ENCODE data around the gene NRXN3. TPM values are rescaled to one million over a fixed set of nuclear protein-coding genes. Genes with fewer than 3 reads are reported as not detected.

Gene NRXN3
- total and polyA plus RNA-seq, 2 of the 13 experiments (the other 11 are each of a cell fraction or from before 2014, with no cell fraction given) = 0.03 TPM; not detected in 1

GRCh38 chr14:78417532-78417931, 247.4 kb downstream of the NRXN3 start:
- TF ChIP-seq LRRFIP1 (CRISPR knock-in tag; conservative IDR thresholded peaks at IDR 0.05) (no peak), ZNF788 (CRISPR knock-in tag; IDR thresholded peaks at IDR 0.05; ENCODE audit: borderline replicate concordance) (no peak), EP300 (IDR thresholded peaks at IDR 0.05; ENCODE audit: low read depth in 2 of 2, low read length in 2 of 2) (no peak), EP300 (CRISPR knock-in tag; IDR thresholded peaks at IDR 0.05; ENCODE audit: borderline replicate concordance) (no peak), GFI1 (CRISPR knock-in tag; IDR thresholded peaks at IDR 0.05; ENCODE audit: borderline replicate concordance) (no peak), ZNF775 (CRISPR knock-in tag; IDR thresholded peaks at IDR 0.05; ENCODE audit: borderline replicate concordance) (no peak), RFX1 (IDR thresholded peaks at IDR 0.05) (no peak), ZNF251 (CRISPR knock-in tag; IDR thresholded peaks at IDR 0.05) (no peak), ZNF703 (CRISPR knock-in tag; IDR thresholded peaks at IDR 0.05; ENCODE audit: borderline replicate concordance) (no peak)
- H3K4me1 ChIP-seq (ENCODE audit: insufficient read depth, low read length) = no peaks in the 10 kb centered on the region
- ATAC-seq (no peak), FAIRE-seq (no peak), DNase-seq (ENCODE audit: low spot score) (no peak)
- no peaks in the 10 kb centered on the region for H3K79me2 ChIP-seq (ENCODE audit: insufficient read depth, low read length)
- no peaks in the 10 kb centered on the region for H3K9me3 ChIP-seq (ENCODE audit: low read length)
- intact Hi-C loops (cut with micrococcal nuclease; ENCODE audit: unreplicated experiment) (no loop called here), in situ Hi-C loops (cut with HindIII; ENCODE audit: extremely low pct_ligation_motif_present, low pct_unique_long_range_greater_than_20kb) (no loop called here)
- no peaks in the 10 kb centered on the region for H3K27me3 ChIP-seq (ENCODE audit: control insufficient read depth in 1 of 2, insufficient read depth in 2 of 2, low read length in 2 of 2)
- no peak overlapping the region for H3K4me2 ChIP-seq (ENCODE audit: low read depth, low read length)
- no peak overlapping the region for H2AFZ ChIP-seq (ENCODE audit: low read length)
- H3K27ac ChIP-seq (ENCODE audit: extremely low read length, insufficient read depth, low read length) = no peak overlapping the region
- no peaks in the 10 kb centered on the region for H4K20me1 ChIP-seq (ENCODE audit: insufficient read depth, low read length)
- BruUV-seq (replicated peaks) = no TSS peak
- WGBS (ENCODE audit: low lambda C conversion rate) = 4% methylated on average over 3 of the region's 3 CpGs
- H3K36me3 ChIP-seq (replicated peaks in 1 of 2; ENCODE audit: control insufficient read depth in 1 of 2, insufficient read depth in 2 of 2, low read length in 2 of 2) = no peaks in the 10 kb centered on the region
- POLR2A ChIA-PET = no interaction called here
- CTCF ChIA-PET (ENCODE audit: low intra/inter-chr PET ratio, low total read pairs) = no interaction called here
- H3K4me3 ChIP-seq (replicated peaks in 1 of 3; ENCODE audit: insufficient read depth in 1 of 3, low read depth in 2 of 3, low read length in 3 of 3) = no peak overlapping the region
- no peak overlapping the region for H3K9ac ChIP-seq (ENCODE audit: insufficient read depth, low read depth, low read length)

Measured in HepG2 (cell line).